Measurements from ENCODE around the gene MPND.

DNA sequence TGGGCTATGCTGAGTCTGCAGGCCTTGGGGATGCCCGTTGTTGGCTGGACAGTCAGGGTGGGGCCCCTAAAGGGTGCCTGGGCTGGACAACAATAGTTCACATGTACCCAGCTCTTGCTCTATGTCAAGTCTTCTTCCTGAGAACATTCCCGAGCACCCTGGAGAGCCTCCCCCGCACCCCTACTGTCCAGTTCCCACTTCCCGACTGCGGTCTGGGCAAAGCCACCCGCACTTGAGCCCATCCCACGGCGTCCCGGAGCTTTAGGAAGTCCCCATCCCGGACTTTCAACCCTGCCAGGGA is 1.1 kb upstream of the MPND start:
- TF ChIP-seq, protein P1, sequence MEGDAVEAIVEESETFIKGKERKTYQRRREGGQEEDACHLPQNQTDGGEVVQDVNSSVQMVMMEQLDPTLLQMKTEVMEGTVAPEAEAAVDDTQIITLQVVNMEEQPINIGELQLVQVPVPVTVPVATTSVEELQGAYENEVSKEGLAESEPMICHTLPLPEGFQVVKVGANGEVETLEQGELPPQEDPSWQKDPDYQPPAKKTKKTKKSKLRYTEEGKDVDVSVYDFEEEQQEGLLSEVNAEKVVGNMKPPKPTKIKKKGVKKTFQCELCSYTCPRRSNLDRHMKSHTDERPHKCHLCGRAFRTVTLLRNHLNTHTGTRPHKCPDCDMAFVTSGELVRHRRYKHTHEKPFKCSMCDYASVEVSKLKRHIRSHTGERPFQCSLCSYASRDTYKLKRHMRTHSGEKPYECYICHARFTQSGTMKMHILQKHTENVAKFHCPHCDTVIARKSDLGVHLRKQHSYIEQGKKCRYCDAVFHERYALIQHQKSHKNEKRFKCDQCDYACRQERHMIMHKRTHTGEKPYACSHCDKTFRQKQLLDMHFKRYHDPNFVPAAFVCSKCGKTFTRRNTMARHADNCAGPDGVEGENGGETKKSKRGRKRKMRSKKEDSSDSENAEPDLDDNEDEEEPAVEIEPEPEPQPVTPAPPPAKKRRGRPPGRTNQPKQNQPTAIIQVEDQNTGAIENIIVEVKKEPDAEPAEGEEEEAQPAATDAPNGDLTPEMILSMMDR (IDR thresholded peaks at IDR 0.05): no peak
- no peak for TF ChIP-seq POLR2A (IDR thresholded peaks at IDR 0.05)
